ENCODE data around the gene CEP70. TPM values are rescaled to one million over a fixed set of nuclear protein-coding genes. Genes with fewer than 3 reads are reported as not detected.

Gene CEP70, protein sequence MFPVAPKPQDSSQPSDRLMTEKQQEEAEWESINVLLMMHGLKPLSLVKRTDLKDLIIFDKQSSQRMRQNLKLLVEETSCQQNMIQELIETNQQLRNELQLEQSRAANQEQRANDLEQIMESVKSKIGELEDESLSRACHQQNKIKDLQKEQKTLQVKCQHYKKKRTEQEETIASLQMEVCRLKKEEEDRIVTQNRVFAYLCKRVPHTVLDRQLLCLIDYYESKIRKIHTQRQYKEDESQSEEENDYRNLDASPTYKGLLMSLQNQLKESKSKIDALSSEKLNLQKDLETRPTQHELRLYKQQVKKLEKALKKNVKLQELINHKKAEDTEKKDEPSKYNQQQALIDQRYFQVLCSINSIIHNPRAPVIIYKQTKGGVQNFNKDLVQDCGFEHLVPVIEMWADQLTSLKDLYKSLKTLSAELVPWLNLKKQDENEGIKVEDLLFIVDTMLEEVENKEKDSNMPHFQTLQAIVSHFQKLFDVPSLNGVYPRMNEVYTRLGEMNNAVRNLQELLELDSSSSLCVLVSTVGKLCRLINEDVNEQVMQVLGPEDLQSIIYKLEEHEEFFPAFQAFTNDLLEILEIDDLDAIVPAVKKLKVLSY
- 10 to 100 TPM in 1 of 2 experiments, 1 to 10 TPM in 1; 9.8 to 10.5 TPM for total RNA-seq

DNA sequence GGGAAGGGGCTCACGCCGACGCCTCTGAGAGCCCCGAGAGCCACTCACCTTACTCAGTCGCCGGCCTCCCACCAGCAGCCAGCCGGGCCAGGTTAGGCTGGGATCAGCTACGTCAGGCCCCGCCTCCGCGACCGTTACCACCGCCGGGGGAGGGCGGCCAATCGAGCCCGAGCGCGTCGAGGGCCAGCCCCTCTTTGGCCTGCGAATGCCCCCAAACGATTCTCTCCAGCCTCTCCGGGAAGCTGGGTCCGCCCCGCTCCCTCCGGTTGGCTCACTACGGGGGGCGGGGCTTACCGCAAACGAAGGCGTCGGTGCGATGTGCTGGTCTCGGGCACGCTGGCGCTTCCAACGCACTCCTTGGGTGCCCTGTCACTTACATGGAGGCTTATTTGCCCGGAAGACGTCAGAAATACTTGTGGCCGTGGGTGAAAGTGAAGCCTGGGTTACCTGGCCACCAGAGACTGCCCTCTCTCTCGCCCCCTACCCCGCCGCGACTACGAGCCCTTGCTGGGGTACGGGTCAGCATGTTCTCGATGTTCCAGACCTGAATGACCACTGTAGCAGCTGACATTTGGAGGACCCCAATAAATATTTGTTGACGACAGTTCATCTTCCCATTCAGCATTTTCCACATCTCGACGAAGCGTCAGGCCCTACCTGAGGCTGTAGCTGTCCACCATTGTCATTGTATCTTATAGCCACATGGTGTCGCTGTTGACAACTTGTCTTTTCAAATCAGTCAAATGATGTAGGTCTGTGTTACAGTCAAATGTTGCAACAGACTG lies at the start of gene CEP70:
CEP70 (minus strand) TSS at position 111 of the 785 bp plus-strand sequence. CDS start 21,333 bp downstream, outside the sequence.
- H3K4me3 Mint-ChIP-seq, result peak within 1 kb of the TSS; percentile 88
- H3K4me1 Mint-ChIP-seq, result peaks cover 11% of the 10 kb centered on the region
- H3K9me3 Mint-ChIP-seq (ENCODE audit: low read depth), result no peaks in the 10 kb centered on the region
- CTCF ChIA-PET, result interaction anchor here (0.6 to 6.8 kb wide), 37 partner anchors 9 to 519 kb away, joined by 3 to 125 read pairs (median 5); partner anchors contain the start of genes ESYT3, FAIM and PIK3CB
- H3K27ac Mint-ChIP-seq, result peak within 1 kb of the TSS; percentile 86
- ATAC-seq (peak; percentile 95), DNase-seq (peak; percentile 93)
- H3K27me3 Mint-ChIP-seq, result no peaks in the 10 kb centered on the region
- H3K36me3 Mint-ChIP-seq, result no peaks in the 10 kb centered on the region

DNA sequence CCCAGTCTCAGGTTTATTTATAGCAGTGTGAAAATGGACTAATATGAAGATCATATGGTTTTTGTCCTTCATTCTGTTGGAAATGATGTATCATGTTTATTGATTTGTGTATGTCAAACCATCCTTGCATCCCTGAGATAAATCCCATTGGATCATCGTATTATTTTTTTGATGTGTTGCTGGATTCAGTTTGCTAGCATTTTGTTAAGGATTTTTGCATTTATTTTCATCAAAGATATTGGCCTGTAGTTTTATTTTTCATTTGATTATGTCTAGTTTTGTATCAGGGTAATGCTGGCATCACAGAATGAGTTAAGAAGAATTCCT lies 48.8 kb upstream of the CEP70 start:
- ATAC-seq (no peak), DNase-seq (no peak)
- Mint-ChIP-seq H3K4me3 (no peak overlapping the region), H3K9me3 (ENCODE audit: low read depth) (peaks cover 11% of the 10 kb centered on the region), H3K27ac (no peak overlapping the region), H3K36me3 (peaks cover 7% of the 10 kb centered on the region), H3K27me3 (no peaks in the 10 kb centered on the region), H3K4me1 (no peaks in the 10 kb centered on the region)
- CTCF ChIA-PET, result no interaction called here

DNA sequence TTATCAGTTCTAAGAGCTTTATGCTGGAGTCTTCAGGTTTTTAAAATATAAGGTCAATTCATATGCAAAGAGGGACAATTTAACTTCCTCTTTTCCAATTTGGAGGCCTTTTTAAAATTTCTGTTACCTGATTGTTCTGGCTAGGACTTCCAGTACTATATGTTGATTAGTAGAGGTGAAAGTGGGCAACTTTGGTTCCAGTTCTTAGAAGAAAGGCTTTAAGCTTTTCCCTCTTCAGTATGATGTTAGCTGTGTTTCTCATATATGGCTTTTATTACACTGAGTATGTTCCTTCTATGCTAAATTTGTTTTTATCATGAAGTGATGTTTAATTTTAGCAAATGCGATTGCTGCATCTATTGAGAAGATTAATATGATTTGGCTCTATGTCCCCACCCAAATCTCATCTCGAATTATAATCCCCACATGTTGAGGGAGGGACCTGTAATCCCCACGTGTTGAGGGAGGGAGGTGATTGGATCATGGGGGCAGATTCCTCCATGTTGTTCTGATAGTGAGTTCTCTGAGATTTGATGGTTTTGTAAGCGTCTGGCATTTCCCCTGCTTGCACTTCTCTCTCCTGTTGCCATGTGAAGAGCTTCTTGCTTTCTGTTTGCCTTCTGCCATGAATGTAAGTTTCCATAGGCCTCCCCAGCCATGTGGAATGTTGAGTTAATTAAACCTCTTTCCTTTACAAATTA lies 48.3 kb upstream of the CEP70 start:
- H3K9me3 Mint-ChIP-seq (ENCODE audit: low read depth), result peaks cover 10% of the 10 kb centered on the region
- H3K4me1 Mint-ChIP-seq, result no peaks in the 10 kb centered on the region
- no peak overlapping the region for H3K27ac Mint-ChIP-seq
- H3K27me3 Mint-ChIP-seq, result no peaks in the 10 kb centered on the region
- ATAC-seq (no peak), DNase-seq (no peak)
- CTCF ChIA-PET, result interaction anchor here (1.2 kb wide), 1 partner anchor 281 kb away, joined by 3 read pairs; no protein-coding TSS in a partner anchor
- peaks cover 7% of the 10 kb centered on the region for H3K36me3 Mint-ChIP-seq
- no peak overlapping the region for H3K4me3 Mint-ChIP-seq

DNA sequence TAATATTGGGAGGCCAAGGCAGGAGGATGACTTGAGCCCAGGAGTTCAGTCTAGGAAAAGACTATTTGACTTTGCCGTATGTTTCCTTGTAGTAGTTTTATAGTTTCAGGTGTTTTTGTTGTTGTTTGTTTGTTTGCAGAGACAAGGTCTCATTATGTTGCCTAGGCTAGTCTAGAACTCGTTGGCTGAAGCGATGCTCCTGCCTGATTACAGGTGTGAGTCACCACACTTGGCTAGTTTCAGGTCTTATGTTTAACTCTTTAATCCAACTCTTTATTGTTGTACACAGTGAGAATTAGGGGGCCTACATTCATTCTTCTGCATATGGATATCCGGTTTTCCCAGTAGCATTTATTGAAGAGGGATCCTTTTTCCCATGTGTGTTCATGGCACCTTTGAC lies 46.5 kb upstream of the CEP70 start:
- CTCF ChIA-PET, result no interaction called here
- Mint-ChIP-seq H3K27ac (no peak overlapping the region), H3K4me3 (no peak overlapping the region), H3K4me1 (no peaks in the 10 kb centered on the region), H3K9me3 (ENCODE audit: low read depth) (peaks cover 4% of the 10 kb centered on the region), H3K36me3 (peaks cover 2% of the 10 kb centered on the region), H3K27me3 (no peaks in the 10 kb centered on the region)
- ATAC-seq (no peak), DNase-seq (no peak)

DNA sequence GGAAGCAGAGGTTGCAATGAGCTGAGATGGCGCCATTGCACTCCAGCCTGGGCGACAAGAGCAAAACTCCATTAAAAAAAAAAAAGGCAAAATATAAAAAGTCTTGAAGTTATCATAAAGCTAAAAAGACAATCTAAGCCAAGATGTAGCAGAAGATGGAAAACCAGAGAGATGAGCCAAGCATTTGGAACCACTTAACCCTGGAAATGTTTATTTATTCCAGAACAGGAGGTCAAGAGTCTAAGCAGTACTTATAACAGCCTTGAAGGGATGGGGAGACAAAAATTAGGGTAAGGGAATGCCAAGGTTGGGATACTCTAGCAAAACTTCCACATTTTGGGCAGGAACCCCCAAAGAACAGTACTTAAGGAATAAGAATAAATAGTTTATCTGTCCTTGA lies 44.6 kb upstream of the CEP70 start:
- Mint-ChIP-seq H3K36me3 (peaks cover 2% of the 10 kb centered on the region), H3K4me3 (no peak overlapping the region), H3K27me3 (no peaks in the 10 kb centered on the region), H3K9me3 (ENCODE audit: low read depth) (peaks cover 4% of the 10 kb centered on the region), H3K4me1 (no peaks in the 10 kb centered on the region), H3K27ac (no peak overlapping the region)
- ATAC-seq (no peak), DNase-seq (no peak)
- CTCF ChIA-PET, result no interaction called here

DNA sequence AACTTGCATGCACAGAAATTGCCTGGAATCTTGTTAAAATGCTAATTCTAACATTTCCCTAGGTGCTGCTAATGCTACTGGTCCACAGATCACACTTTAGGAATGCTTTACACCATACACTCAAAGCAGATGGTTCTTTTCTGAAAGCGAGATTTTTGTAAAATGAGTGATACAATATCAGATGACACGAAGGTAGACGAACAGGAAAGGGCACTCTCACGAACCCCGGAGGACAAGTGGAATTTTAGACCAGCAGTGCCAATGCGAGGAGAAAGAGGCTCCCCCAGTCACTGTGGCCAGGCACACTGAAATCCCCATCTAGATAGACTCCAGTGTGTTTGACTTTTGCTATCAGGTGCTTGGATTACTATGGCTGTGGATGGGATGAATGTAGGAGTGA lies 35.5 kb upstream of the CEP70 start:
- Mint-ChIP-seq H3K27ac (no peak overlapping the region), H3K9me3 (ENCODE audit: low read depth) (no peaks in the 10 kb centered on the region)
- CTCF ChIA-PET, result no interaction called here

DNA sequence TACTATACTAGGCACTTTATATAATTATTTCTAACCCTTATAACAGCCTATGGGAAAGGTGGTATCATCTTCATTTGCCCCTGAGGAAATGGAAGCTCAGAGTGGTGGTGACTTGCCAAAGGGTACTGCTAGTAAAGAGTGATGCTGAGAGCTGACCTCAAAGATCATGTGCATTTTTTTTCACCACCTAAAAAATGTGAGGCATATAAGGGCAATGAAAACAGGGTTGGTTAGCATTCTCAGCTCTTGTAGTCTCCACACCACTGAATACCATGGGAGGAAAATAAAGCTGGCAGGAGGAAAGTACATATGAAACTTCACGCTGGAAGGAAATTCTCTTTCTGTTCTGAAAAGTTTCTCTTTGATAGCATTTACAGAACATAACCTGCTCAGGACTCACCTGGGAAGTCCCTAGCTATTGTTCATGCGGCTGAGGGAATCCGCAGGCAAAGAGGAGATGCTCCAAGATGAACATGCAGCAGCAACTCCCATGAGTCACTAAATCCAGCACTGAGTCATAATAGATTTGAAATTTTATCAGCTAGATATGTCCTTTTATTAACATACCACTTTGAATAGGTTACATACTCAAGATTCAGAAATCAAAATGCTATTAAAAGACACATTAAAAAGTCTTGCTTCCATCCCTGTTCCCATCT lies 31.8 kb upstream of the CEP70 start:
- peaks cover 4% of the 10 kb centered on the region for H3K4me1 Mint-ChIP-seq
- H3K27ac Mint-ChIP-seq, result no peak overlapping the region
- H3K4me3 Mint-ChIP-seq, result no peak overlapping the region
- CTCF ChIA-PET, result interaction anchor here (0.6 to 1.2 kb wide), 3 partner anchors 16 to 290 kb away, joined by 3 to 4 read pairs (median 3); no protein-coding TSS in a partner anchor
- ATAC-seq (no peak), DNase-seq (no peak)
- no peaks in the 10 kb centered on the region for H3K27me3 Mint-ChIP-seq
- no peaks in the 10 kb centered on the region for H3K9me3 Mint-ChIP-seq (ENCODE audit: low read depth)
- no peaks in the 10 kb centered on the region for H3K36me3 Mint-ChIP-seq

More for the DNA sequence above, 35.5 kb upstream of the CEP70 start:
- Mint-ChIP-seq H3K27me3 (no peaks in the 10 kb centered on the region), H3K4me3 (no peak overlapping the region), H3K36me3 (no peaks in the 10 kb centered on the region), H3K4me1 (peaks cover 3% of the 10 kb centered on the region)
- DNase-seq (no peak), ATAC-seq (no peak)

DNA sequence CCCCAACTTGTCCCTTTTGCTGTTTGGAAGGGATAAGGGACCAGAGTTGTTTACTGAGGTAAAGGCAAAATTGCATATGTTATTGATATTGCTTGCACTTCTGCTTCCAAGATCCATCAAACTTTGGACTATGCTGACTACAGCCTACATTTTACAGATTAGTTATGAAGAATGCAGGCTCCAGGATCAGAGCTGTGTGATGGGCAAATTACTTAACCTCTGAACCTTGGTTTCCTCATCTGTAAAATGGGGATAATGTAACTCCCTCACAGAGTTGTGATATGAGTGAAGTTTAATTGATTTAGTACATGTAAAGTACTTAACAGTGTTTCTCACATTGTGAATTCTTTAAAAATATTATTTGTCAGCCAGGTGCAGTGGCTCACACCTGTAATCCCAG lies 30.5 kb upstream of the CEP70 start:
- no peak for DNase-seq
- no peaks in the 10 kb centered on the region for H3K36me3 Mint-ChIP-seq
- peaks cover 4% of the 10 kb centered on the region for H3K4me1 Mint-ChIP-seq
- ATAC-seq, result no peak
- no peak overlapping the region for H3K27ac Mint-ChIP-seq
- no peak overlapping the region for H3K4me3 Mint-ChIP-seq
- CTCF ChIA-PET, result no interaction called here
- H3K27me3 Mint-ChIP-seq, result no peaks in the 10 kb centered on the region
- no peaks in the 10 kb centered on the region for H3K9me3 Mint-ChIP-seq (ENCODE audit: low read depth)

DNA sequence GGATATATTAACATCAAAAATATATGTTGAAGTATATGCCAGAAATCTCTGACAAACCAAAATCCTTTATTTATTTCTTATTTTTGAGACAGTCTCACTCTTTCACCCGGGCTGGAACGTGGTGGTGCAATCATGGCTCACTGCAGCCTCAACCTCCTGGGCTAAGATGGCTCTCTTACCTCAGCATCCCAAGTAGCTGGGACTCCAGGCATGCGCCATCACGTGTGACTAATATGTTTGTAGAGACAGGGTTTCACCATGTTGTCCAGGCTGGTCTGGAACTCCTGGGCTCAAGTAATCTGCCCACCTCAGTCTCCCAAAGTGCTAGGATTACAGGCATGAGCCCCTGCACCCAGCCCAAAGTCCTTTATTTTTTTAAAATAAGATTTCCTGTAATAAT lies 26.4 kb upstream of the CEP70 start:
- Mint-ChIP-seq H3K4me1 (peaks cover 4% of the 10 kb centered on the region), H3K4me3 (no peak overlapping the region), H3K27ac (no peak overlapping the region), H3K36me3 (no peaks in the 10 kb centered on the region), H3K9me3 (ENCODE audit: low read depth) (no peaks in the 10 kb centered on the region), H3K27me3 (no peaks in the 10 kb centered on the region)
- CTCF ChIA-PET, result interaction anchor here (1.4 kb wide), 1 partner anchor 26 kb away, joined by 3 read pairs; the partner anchor contains the start of gene CEP70
- DNase-seq (no peak), ATAC-seq (no peak)

DNA sequence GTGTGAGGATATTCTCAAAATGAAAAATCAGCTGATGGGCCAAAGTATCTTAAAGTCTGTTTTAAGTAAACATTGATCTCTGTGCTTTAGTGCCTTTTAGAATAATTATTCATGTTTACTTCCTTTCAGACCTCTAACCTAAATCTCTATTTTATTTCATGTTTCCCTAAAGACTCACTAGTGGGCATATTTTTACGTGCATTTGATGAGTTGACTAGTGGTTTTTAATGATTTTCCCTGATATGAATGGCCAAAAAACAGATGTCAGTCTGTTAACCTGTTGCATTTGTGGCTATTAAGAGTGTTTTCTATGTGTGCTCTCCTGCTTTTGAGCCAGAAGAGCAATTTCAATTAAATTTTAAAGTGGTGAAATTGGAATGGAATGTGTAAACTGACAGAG lies 21.4 kb upstream of the CEP70 start:
- CTCF ChIA-PET, result interaction anchor here (1.2 kb wide), 1 partner anchor 300 kb away, joined by 4 read pairs; no protein-coding TSS in a partner anchor
- Mint-ChIP-seq H3K9me3 (ENCODE audit: low read depth) (no peaks in the 10 kb centered on the region), H3K27me3 (no peaks in the 10 kb centered on the region), H3K27ac (no peak overlapping the region), H3K36me3 (peaks cover 3% of the 10 kb centered on the region), H3K4me3 (no peak overlapping the region), H3K4me1 (peaks cover 3% of the 10 kb centered on the region)
- no peak for DNase-seq
- no peak for ATAC-seq

DNA sequence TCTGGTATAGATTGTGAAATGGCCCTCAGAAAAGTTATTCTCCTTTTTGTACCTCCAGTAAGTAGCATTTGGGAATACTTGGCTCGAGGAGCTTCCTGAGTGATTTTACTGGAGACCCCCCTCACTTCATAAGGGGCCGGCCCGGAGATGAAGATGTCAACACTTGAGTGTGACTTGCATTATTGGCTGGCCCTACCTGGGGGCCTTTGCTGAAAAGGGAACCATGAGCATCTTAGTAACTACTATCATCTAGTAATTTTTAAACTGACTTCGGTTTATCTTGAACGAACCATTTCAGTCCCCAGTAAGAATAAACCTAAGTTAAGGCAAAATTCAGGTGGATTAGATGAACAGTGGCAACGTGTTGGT lies 15.8 kb upstream of the CEP70 start:
- H3K27me3 Mint-ChIP-seq, result peaks cover 4% of the 10 kb centered on the region
- H3K4me1 Mint-ChIP-seq, result peaks cover 17% of the 10 kb centered on the region
- H3K9me3 Mint-ChIP-seq (ENCODE audit: low read depth), result no peaks in the 10 kb centered on the region
- DNase-seq (no peak), ATAC-seq (no peak)
- peaks cover 6% of the 10 kb centered on the region for H3K36me3 Mint-ChIP-seq
- peak overlapping the region; percentile 90 for H3K27ac Mint-ChIP-seq
- CTCF ChIA-PET, result interaction anchor here (0.9 to 1.7 kb wide), 4 partner anchors 11 to 314 kb away, joined by 3 to 5 read pairs (median 3); partner anchors contain the start of gene CEP70
- peak overlapping the region; percentile 81 for H3K4me3 Mint-ChIP-seq

DNA sequence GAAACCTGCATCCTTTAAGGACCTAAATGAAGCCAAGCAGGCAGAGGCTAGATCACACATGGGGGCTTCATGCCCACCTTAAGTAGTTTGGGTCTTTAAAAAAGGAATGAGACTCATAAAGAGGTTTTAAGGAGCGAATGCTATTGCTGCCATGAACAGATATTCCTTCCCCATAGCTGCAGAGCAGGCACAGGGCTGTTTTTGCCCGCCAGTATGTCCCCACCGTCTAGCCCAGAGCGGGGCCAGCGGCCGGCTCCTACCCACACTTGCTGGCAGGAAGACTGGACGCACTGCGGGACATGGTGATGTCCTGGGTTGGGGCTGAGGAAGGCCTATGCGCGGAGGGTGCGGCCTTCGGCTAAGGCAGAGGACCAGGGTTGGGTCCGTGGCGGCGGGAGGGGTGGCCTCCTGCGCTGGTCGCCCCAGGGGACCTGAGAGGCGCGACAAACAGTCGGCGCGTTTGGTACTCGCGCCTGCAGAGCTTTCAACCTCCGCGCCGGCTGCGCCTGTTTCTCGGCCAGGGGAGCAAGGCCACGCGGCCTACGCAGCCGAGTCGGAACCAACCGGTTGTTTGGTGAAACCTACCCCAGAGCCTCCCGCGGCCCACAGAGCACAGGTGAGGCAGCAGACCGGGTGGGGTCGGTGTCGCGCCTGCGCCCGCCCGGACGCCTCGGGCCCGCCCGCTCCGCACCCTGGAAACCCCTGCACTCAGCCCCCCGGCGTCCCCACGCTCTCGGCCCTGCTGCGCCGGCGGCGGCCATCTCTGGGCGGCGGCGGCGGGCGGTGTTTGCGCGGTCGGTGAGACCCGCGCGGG lies 14.5 kb upstream of the CEP70 start, which contains the start of gene FAIM:
FAIM (plus strand) TSS at position 450 of the 814 bp plus-strand sequence. CDS start 10,956 bp downstream, outside the sequence.
- Mint-ChIP-seq H3K4me1 (peaks cover 17% of the 10 kb centered on the region), H3K36me3 (peaks cover 11% of the 10 kb centered on the region), H3K9me3 (ENCODE audit: low read depth) (no peaks in the 10 kb centered on the region), H3K27ac (peak within 1 kb of the TSS; percentile 90), H3K4me3 (peak within 1 kb of the TSS; percentile 81), H3K27me3 (peaks cover 4% of the 10 kb centered on the region)
- DNase-seq (peak; percentile 74), ATAC-seq (peak; percentile 84)
- CTCF ChIA-PET, result interaction anchor here (1.6 to 2.4 kb wide), 3 partner anchors 14 to 315 kb away, joined by 3 to 16 read pairs (median 8); partner anchors contain the start of gene CEP70
